HG02852 (cell line): Measurements from ENCODE around the gene FAT4.
A peak's percentile ranks its signal among the peaks of the same experiment; 100 is the strongest.

ENCODE experiments used
- ATAC-seq: cut with Tn5 transposase; IDR thresholded peaks from one replicate; pipeline ENCODE4 v1.9.1; 2021; ENCODE audit warnings: mild to moderate bottlenecking, moderate library complexity; ENCODE audit not compliant: unreplicated experiment

Gene FAT4

GRCh38 chr4:125314676-125315575, at the start of gene FAT4:
TSS of gene FAT4 (plus strand) at chr4:125314955. CDS start at chr4:125316412, 1,457 bp downstream.
- ATAC-seq: peak; percentile 82

GRCh38 chr4:125265846-125266245, 48.9 kb upstream of the FAT4 start:
- ATAC-seq: no peak

- ATAC-seq: no peak
Measured at GRCh38 chr4:125266901-125267604, 47.7 kb upstream of the FAT4 start.

- no peak for ATAC-seq
Measured at GRCh38 chr4:125267630-125268029, 47.1 kb upstream of the FAT4 start.

GRCh38 chr4:125268068-125268755, 46.5 kb upstream of the FAT4 start:
- no peak for ATAC-seq

GRCh38 chr4:125276811-125277210, 37.9 kb upstream of the FAT4 start:
- no peak for ATAC-seq

- no peak for ATAC-seq
Measured at GRCh38 chr4:125277790-125278189, 37.0 kb upstream of the FAT4 start.

GRCh38 chr4:125280892-125281403, 33.8 kb upstream of the FAT4 start:
- no peak for ATAC-seq

GRCh38 chr4:125283707-125284279, 31.0 kb upstream of the FAT4 start:
- ATAC-seq: peak; percentile 54

GRCh38 chr4:125297116-125297515, 17.6 kb upstream of the FAT4 start:
- ATAC-seq: no peak

GRCh38 chr4:125303058-125303457, 11.7 kb upstream of the FAT4 start:
- no peak for ATAC-seq

GRCh38 chr4:125303821-125304220, 10.9 kb upstream of the FAT4 start:
- no peak for ATAC-seq

- no peak for ATAC-seq
Measured at GRCh38 chr4:125306112-125306511, 8.6 kb upstream of the FAT4 start.

GRCh38 chr4:125306533-125306932, 8.2 kb upstream of the FAT4 start:
- no peak for ATAC-seq

- no peak for ATAC-seq
Measured at GRCh38 chr4:125311503-125311902, 3.3 kb upstream of the FAT4 start.

- peak; percentile 44 for ATAC-seq
Measured at GRCh38 chr4:125313497-125313896, 1.3 kb upstream of the FAT4 start.

GRCh38 chr4:125313989-125314667, 627 bp upstream of the FAT4 start:
- no peak for ATAC-seq

- no peak for ATAC-seq
Measured at GRCh38 chr4:125315576-125316400, 1.0 kb downstream of the FAT4 start.

GRCh38 chr4:125316401-125316790, 1.6 kb downstream of the FAT4 start:
- ATAC-seq: no peak
